ENCODE data around the gene ZNF195. TPM values are rescaled to one million over a fixed set of nuclear protein-coding genes. Genes with fewer than 3 reads are reported as not detected.

Gene ZNF195
- total and polyA plus RNA-seq, 2 of the 8 experiments (the other 6 are each of a cell fraction or from before 2014, with no cell fraction given): 23.9 to 88.6 TPM

- TF ChIP-seq BRCA1 (IDR thresholded peaks at IDR 0.05; ENCODE audit: low read depth, low read length): no peak
- TF ChIP-seq YY1 (IDR thresholded peaks at IDR 0.05; ENCODE audit: low read depth, low read length): peak; percentile 79; the same call in 1 of the 2 replicates
- TF ChIP-seq PHF8 (conservative IDR thresholded peaks at IDR 0.05; ENCODE audit: low read depth, low read length): peak; percentile 94
- peak; percentile 90; the same call in 1 of the 2 replicates for TF ChIP-seq GABPA (IDR thresholded peaks at IDR 0.05; ENCODE audit: borderline replicate concordance, insufficient read depth, low read length)
- TF ChIP-seq SAP30 (IDR thresholded peaks at IDR 0.05; ENCODE audit: insufficient read depth, insufficient replicate concordance, low read length): peak; percentile 33
- TF ChIP-seq EGR1 (IDR thresholded peaks at IDR 0.05; ENCODE audit: borderline replicate concordance, low read depth, low read length): no peak
- TF ChIP-seq TBP (IDR thresholded peaks at IDR 0.05; ENCODE audit: low read depth, low read length): peak; percentile 80
- no peak for TF ChIP-seq RXRA (IDR thresholded peaks at IDR 0.05; ENCODE audit: insufficient read depth, low read depth, low read length)
- no peak for TF ChIP-seq POU5F1 (IDR thresholded peaks at IDR 0.05; ENCODE audit: low read depth, low read length)
- no peak for TF ChIP-seq EZH2 (IDR thresholded peaks at IDR 0.05; ENCODE audit: low read depth, low read length, severe bottlenecking)
- TF ChIP-seq SUZ12 (IDR thresholded peaks at IDR 0.05; ENCODE audit: low read length): no peak
- peak; percentile 56; the same call in 1 of the 2 replicates for TF ChIP-seq GTF2F1 (IDR thresholded peaks at IDR 0.05; ENCODE audit: borderline replicate concordance, low read depth, low read length)
- peak; percentile 11; the same call in 1 of the 2 replicates for TF ChIP-seq SP2 (IDR thresholded peaks at IDR 0.05; ENCODE audit: low read length)
- no peak for TF ChIP-seq KDM1A (IDR thresholded peaks at IDR 0.05; ENCODE audit: borderline replicate concordance, low read length)
- TF ChIP-seq SRF (IDR thresholded peaks at IDR 0.05; ENCODE audit: low read depth, low read length): no peak
- no peak for TF ChIP-seq NANOG (IDR thresholded peaks at IDR 0.05; ENCODE audit: insufficient read depth, low read depth, low read length, poor library complexity, severe bottlenecking)
- TF ChIP-seq FOSL1 (IDR thresholded peaks at IDR 0.05; ENCODE audit: insufficient read depth, low read depth, low read length): no peak
- TF ChIP-seq BCL11A (IDR thresholded peaks at IDR 0.05; ENCODE audit: low read depth in 2 of 2, low read length in 2 of 2): no peak
- peak; percentile 86; the same call in 1 of the 2 replicates for TF ChIP-seq SP1 (IDR thresholded peaks at IDR 0.05; ENCODE audit: low read depth, low read length)
- peak; percentile 91 for TF ChIP-seq POLR2AphosphoS5 (IDR thresholded peaks at IDR 0.05; ENCODE audit: low read depth, low read length)
- peak in 1 of 2 experiments; percentile 93; a peak in 2 of 4 replicates for TF ChIP-seq SIN3A (conservative IDR thresholded peaks at IDR 0.05 in 1 of 2, IDR thresholded peaks at IDR 0.05 in 1 of 2; ENCODE audit: low read depth in 1 of 2, low read length in 2 of 2)
- peak; percentile 69; the same call in 1 of the 2 replicates for TF ChIP-seq KDM5A (IDR thresholded peaks at IDR 0.05; ENCODE audit: low read length)
- peak; percentile 71 for TF ChIP-seq TAF7 (optimal IDR thresholded peaks at IDR 0.05; ENCODE audit: borderline replicate concordance, low read depth, low read length)
Observed at GRCh38 chr11:3378426-3379423, at the start of gene ZNF195 (continued).

Data from H1 (cell line).